SK-N-MC (cell line): ENCODE data around the gene BMP2K.

ENCODE experiments used
- EZH2 ChIP-seq: fragments of 200-600 bp; sonication (generic); IDR thresholded peaks from one replicate; pipeline ENCODE4 v1.6.1; 2017; ENCODE audit warnings: antibody characterized with exemption
- POLR2AphosphoS5 ChIP-seq: IDR thresholded peaks from 2 replicates; pipeline ENCODE4 v1.6.1; 2012; ENCODE audit warnings: mild to moderate bottlenecking, low read depth, low read length, borderline replicate concordance

- TF ChIP-seq POLR2AphosphoS5 (no peak), EZH2 (no peak)
Observed at GRCh38 chr4:78763251-78763650, 12.9 kb upstream of the BMP2K start.
